Muscle of leg (tissue), 16 donors: Measurements from ENCODE around the gene PRKG1. TPM values are rescaled to one million over a fixed set of nuclear protein-coding genes. Genes with fewer than 3 reads are reported as not detected.

ENCODE experiments used
- DNase-seq: peaks from one replicate; pipeline ENCODE4 v3.0.0; 2013
- H3K27ac ChIP-seq: one replicate; pipeline ENCODE4 v1.5.1; 2013; ENCODE audit warnings: mild to moderate bottlenecking, low read length, control low read depth
- H3K27me3 ChIP-seq: one replicate; pipeline ENCODE4 v1.6.1; 2013; ENCODE audit warnings: low read length; ENCODE audit not compliant: control insufficient read depth, insufficient read depth
- H3K36me3 ChIP-seq: one replicate; pipeline ENCODE4 v1.6.1; 2013; ENCODE audit warnings: low read length; ENCODE audit not compliant: control insufficient read depth, insufficient read depth
- H3K4me1 ChIP-seq: one replicate; pipeline ENCODE4 v1.6.1; 2013; ENCODE audit warnings: low read length; ENCODE audit not compliant: control insufficient read depth, insufficient read depth
- H3K4me3 ChIP-seq: one replicate; pipeline ENCODE4 v1.5.1; 2013; ENCODE audit warnings: low read length, control low read depth
- H3K9me3 ChIP-seq: replicated peaks from 2 replicates; pipeline ENCODE4 v1.6.1; 2013; ENCODE audit warnings: low read depth, low read length; ENCODE audit not compliant: control insufficient read depth
- WGBS: methylation state at CpG from one replicate; pipeline ENCODE4 v1.1.5; 2013; ENCODE audit warnings: missing lambda C conversion rate; ENCODE audit not compliant: insufficient coverage; 5-methylcytosine and 5-hydroxymethylcytosine counted together
- long read RNA-seq, 11 donors: transcript quantifications; one replicate each; lab custom pipeline, GENCODE V29; 2026
- polyA plus RNA-seq, 8 donors: library from polyadenylated mRNA; unstranded; fragments of 120-200 nt; gene quantifications; one replicate each; pipeline versions ENCODE4 v1.2.1 to v1.2.3, GENCODE V29; 2013; ENCODE audit warnings: inconsistent platforms in 1 of 8, low replicate concordance in 1 of 8; ENCODE audit not compliant: insufficient read length in 8 of 8, insufficient read depth in 1 of 8
- total RNA-seq: library from RNA; stranded (reverse); fragments of 120-200 nt; gene quantifications from one replicate; pipeline ENCODE4 v1.2.4, GENCODE V29; 2013

Gene PRKG1
- total RNA-seq: 51.3 TPM
- 10 to 100 TPM; 23.3 to 59.2 (median 47.1) TPM for polyA plus RNA-seq
- long read RNA-seq, donor 1, partial matches to known transcripts: 0 of 1 reads
- long read RNA-seq, donor 1, other reads (novel, unspliced or antisense): 0 of 1 reads
- long read RNA-seq, donor 2: 0 reads
- long read RNA-seq, donor 3: 0 reads
- long read RNA-seq, donor 4: 0 reads
- long read RNA-seq, donor 5, partial matches to known transcripts: 23 of 32 reads
- long read RNA-seq, donor 5, other reads (novel, unspliced or antisense): 9 of 32 reads
- long read RNA-seq, donor 6: 0 reads
- long read RNA-seq, donor 7, partial matches to known transcripts: 5 of 5 reads
- long read RNA-seq, donor 7, other reads (novel, unspliced or antisense): 0 of 5 reads
- long read RNA-seq, donor 8: 0 reads
- long read RNA-seq, donor 9: 0 reads
- long read RNA-seq, donor 10, partial matches to known transcripts: 5 of 5 reads
- long read RNA-seq, donor 10, other reads (novel, unspliced or antisense): 0 of 5 reads
- long read RNA-seq, donor 11, partial matches to known transcripts: 0 of 1 reads
- long read RNA-seq, donor 11, other reads (novel, unspliced or antisense): 0 of 1 reads

DNA sequence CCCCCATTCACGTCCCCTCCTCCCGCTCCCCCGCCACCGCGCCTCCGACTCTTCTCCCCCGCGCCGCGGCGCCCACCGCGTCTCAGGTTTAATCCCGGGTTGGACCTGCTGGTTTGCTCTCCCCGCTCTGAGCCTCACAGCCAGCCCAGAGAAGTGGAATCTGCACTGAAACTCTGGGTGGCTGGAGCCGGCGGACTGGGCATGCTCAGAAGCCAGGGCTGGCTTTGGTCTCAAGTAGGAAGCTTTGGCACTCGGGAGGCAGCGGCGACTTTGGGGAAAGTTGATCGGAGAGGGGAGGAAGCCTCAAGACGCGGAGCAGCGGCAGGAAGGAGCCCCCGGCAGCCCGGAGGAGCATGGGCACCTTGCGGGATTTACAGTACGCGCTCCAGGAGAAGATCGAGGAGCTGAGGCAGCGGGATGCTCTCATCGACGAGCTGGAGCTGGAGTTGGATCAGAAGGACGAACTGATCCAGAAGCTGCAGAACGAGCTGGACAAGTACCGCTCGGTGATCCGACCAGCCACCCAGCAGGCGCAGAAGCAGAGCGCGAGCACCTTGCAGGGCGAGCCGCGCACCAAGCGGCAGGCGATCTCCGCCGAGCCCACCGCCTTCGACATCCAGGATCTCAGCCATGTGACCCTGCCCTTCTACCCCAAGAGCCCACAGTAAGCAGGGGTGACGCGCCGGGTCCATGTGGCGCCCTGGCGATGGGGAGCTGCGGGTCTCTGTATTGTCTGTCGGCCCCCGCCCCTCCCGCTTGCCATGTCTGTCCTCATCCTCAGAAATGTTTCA, at the start of gene PRKG1:
Gene PRKG1 (plus strand): TSS at position 250 of the 791 bp plus-strand sequence.
- H3K9me3 ChIP-seq: no peaks in the 10 kb centered on the region
- peak within 1 kb of the TSS; percentile 98 for H3K27ac ChIP-seq
- peak; percentile 90 for DNase-seq
- no peaks in the 10 kb centered on the region for H3K36me3 ChIP-seq
- H3K4me3 ChIP-seq: peak within 1 kb of the TSS; percentile 94
- peaks cover 17% of the 10 kb centered on the region for H3K27me3 ChIP-seq
- 0% methylated on average over 59 of the region's 59 CpGs for WGBS
- H3K4me1 ChIP-seq: peaks cover 8% of the 10 kb centered on the region

DNA sequence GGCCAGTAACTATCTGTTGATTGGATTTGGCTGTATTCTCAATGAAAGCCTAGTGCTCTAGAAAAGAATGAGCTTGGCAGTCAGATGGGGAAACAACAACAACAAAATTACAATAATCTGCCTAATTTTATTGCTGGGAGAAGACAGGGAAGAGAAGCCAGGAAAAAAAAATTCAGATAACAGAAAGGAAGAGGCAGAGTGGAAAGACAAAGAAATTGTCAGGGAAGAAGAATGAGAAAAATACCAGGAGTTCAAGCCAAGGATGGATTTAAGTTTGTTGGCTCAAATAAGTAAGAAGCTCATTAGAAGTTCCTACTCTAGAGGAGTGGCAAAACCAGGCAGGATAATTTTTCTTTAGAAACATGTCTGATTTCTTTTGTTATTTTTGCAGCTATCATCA, 45.9 kb upstream of the PRKG1 start:
- Histone ChIP-seq H3K36me3 (no peaks in the 10 kb centered on the region), H3K27ac (no peak overlapping the region)

DNA sequence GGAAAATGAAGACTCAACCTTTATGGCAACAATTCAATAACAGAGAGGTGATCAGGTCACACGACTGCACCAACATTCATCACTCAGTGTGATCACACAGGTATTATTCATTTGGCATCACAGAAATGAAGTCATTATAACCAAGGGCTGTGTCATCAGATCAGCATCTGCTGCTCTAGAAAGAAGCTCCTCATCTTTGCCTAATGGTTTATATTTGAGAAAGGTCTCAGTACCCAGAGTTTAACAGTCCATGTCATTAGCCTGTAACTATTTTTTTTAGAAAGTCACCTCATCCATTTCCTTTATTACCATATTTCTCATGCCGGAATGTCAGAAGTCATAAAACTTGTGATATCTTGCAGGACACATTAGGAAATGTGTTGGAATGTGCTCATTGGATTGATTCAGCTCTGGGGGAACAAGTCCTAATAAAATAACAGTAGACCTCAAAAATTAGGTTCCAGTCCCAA, 45.1 kb upstream of the PRKG1 start:
- no CpG with 5 or more reads among the region's 2 CpGs for WGBS
- Histone ChIP-seq H3K36me3 (no peaks in the 10 kb centered on the region), H3K4me1 (peaks cover 3% of the 10 kb centered on the region), H3K27me3 (no peaks in the 10 kb centered on the region), H3K4me3 (no peak overlapping the region), H3K27ac (no peak overlapping the region), H3K9me3 (no peaks in the 10 kb centered on the region)
- no peak for DNase-seq

More for the DNA sequence above, 45.9 kb upstream of the PRKG1 start:
- H3K4me1 ChIP-seq: peaks cover 3% of the 10 kb centered on the region
- no peaks in the 10 kb centered on the region for H3K27me3 ChIP-seq
- DNase-seq: peak; percentile 63
- no peak overlapping the region for H3K4me3 ChIP-seq
- H3K9me3 ChIP-seq: no peaks in the 10 kb centered on the region

DNA sequence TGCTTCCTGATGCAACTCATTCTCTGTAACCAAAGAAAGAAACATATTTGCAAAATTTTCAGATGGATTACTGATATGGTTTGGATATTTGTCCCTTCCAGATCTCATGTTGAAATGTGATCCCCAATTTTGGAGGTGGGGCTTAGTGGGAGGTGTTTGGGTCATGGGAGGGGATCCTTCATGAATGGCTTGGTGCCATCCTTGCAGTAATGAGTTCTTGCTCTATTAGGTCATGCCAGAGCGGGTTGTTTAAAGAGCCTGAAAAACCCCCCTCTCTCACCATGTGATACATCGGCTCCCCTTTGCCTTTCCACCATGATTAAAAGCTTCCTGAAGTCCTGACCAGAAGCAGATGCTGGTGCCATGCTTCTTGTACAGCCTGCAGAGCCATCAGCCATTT, 43.8 kb upstream of the PRKG1 start:
- H3K27ac ChIP-seq: no peak overlapping the region
- no peaks in the 10 kb centered on the region for H3K9me3 ChIP-seq
- no peak overlapping the region for H3K4me3 ChIP-seq
- H3K4me1 ChIP-seq: peaks cover 3% of the 10 kb centered on the region
- H3K36me3 ChIP-seq: no peaks in the 10 kb centered on the region
- DNase-seq: no peak
- WGBS: 91% methylated on average over 2 of the region's 2 CpGs
- no peaks in the 10 kb centered on the region for H3K27me3 ChIP-seq

DNA sequence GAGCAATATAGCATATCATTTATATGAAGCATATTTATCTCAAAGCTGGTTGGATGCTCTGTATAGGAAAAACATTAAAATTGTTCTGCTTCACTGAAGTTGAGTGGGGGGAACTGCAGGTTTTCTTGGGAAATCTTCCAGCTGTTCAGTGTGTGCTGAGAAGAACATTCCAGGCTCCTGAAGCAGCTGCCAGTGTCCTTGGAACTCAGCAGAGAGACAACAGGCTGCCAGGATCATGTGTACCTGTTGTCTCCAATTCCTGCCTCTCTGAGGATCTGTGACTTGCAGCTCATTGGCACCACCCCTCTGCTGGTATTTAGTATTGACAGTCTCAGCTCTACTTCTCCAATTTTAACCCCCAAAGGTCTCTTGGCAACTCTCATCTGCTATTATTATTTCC, 42.3 kb upstream of the PRKG1 start:
- Histone ChIP-seq H3K27ac (no peak overlapping the region), H3K4me1 (peaks cover 3% of the 10 kb centered on the region), H3K36me3 (no peaks in the 10 kb centered on the region), H3K27me3 (no peaks in the 10 kb centered on the region), H3K4me3 (no peak overlapping the region), H3K9me3 (no peaks in the 10 kb centered on the region)
- DNase-seq: peak; percentile 55

DNA sequence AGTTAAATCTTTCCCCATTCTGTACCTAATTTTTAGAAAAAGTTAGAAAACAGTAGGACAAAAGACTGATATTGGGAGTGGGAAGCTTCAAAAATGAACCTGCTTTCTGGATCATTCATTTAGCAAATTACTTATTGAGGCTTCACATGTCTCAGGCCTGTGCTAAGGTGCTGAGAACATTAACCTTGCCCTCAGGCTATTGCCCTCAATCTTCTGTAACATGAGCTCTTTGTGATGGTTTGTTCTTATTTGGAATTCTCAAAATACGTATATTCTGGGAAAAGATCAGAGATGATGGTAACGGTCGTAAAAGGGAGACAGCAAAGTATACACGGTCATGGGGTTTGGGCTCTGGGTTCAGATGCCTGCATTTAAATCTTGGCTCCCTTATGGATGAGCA, 39.5 kb upstream of the PRKG1 start:
- no peak for DNase-seq
- H3K4me3 ChIP-seq: no peak overlapping the region
- H3K36me3 ChIP-seq: no peaks in the 10 kb centered on the region
- H3K27ac ChIP-seq: no peak overlapping the region
- 82% methylated on average over 4 of the region's 4 CpGs for WGBS
- H3K9me3 ChIP-seq: no peaks in the 10 kb centered on the region
- peaks cover 3% of the 10 kb centered on the region for H3K4me1 ChIP-seq
- H3K27me3 ChIP-seq: no peaks in the 10 kb centered on the region

DNA sequence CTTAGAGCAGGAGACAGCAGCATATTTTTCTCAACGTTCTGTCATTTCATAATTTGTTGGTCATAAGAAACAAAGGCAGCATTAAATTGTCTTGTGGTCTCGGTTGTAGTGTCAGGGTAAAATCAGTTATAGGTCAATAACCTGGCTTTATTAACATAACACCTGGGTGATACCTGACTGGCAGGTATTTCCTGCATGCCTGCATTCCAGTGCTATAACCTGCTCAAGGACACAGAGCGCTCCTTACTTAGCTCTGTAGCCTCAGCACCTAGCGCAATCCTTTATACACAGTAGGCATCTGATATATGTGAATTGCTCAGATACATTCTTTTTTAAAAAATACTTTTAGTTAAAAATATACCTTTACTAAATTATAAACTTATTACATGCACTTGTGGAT, 38.9 kb upstream of the PRKG1 start:
- H3K27ac ChIP-seq: no peak overlapping the region
- H3K27me3 ChIP-seq: no peaks in the 10 kb centered on the region
- H3K36me3 ChIP-seq: no peaks in the 10 kb centered on the region
- no peaks in the 10 kb centered on the region for H3K9me3 ChIP-seq
- peaks cover 3% of the 10 kb centered on the region for H3K4me1 ChIP-seq
- no peak overlapping the region for H3K4me3 ChIP-seq
- no CpG with 5 or more reads among the region's 4 CpGs for WGBS
- DNase-seq: no peak

DNA sequence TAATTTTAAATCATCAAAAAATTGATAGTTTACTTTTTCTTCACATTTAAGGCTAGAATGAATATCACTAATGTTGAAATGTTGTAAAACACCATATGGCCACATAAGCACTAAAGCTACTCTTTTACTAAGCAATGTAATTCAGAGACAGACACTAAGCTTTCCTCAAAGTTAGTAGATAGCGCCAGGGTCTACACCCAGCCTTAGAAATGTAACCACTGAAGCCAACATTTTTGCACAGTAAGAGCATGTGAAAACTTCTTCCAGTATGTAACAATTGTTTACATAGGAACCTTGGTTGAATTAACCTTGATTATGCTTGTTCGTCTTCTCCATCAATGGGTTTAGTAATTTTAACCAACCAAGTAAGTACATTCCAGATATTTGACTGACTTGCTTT, 28.4 kb upstream of the PRKG1 start:
- no peaks in the 10 kb centered on the region for H3K36me3 ChIP-seq
- DNase-seq: peak; percentile 25
- H3K4me1 ChIP-seq: no peaks in the 10 kb centered on the region
- no peaks in the 10 kb centered on the region for H3K9me3 ChIP-seq
- no peaks in the 10 kb centered on the region for H3K27me3 ChIP-seq
- no CpG with 5 or more reads among the region's 2 CpGs for WGBS
- H3K4me3 ChIP-seq: no peak overlapping the region
- no peak overlapping the region for H3K27ac ChIP-seq

DNA sequence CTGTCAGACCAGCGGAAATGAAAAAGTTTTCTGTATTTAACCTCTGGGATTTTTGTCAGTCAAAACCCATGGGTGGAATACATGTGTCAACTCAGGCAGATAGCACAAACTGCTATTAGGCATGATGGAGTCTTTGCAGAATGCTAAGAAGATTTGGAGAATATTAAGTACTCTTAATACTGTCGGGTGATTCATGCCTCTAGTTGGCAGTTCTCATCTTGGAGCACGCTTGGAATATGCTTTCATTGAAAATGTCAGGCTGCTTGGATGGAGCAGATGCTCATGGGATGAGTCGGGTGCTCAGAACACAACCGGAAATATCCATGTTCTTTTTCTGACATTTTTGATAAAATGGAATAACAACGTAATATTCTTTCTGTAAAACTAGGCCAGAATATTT, 27.6 kb upstream of the PRKG1 start:
- DNase-seq: no peak
- no peaks in the 10 kb centered on the region for H3K27me3 ChIP-seq
- no peak overlapping the region for H3K27ac ChIP-seq
- no peaks in the 10 kb centered on the region for H3K9me3 ChIP-seq
- no peaks in the 10 kb centered on the region for H3K4me1 ChIP-seq
- H3K36me3 ChIP-seq: no peaks in the 10 kb centered on the region
- 88% methylated on average over 3 of the region's 6 CpGs for WGBS
- no peak overlapping the region for H3K4me3 ChIP-seq

DNA sequence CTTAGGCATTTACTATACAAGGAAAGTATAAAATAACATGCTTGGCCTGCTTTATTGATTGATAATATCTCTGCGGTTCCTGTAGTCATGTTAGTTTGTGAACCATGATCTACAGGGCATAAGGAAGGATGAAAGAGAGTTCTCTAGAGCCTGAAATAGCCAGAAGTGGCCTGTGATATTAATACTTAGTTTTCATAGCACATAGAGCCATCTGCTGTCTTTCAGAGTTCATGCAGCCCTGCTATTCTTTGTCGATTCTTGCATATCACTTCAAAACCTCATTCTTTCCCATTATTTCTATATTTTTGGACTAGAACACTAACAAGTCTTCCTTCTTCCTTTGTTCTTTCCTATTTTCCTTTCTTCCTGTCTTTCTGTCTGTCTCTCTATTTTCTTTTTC, 26.4 kb upstream of the PRKG1 start:
- Histone ChIP-seq H3K27ac (no peak overlapping the region), H3K36me3 (no peaks in the 10 kb centered on the region), H3K9me3 (no peaks in the 10 kb centered on the region), H3K4me1 (no peaks in the 10 kb centered on the region), H3K27me3 (no peaks in the 10 kb centered on the region), H3K4me3 (no peak overlapping the region)
- DNase-seq: peak; percentile 55
- 40% methylated on average over 1 of the region's 2 CpGs for WGBS
